GM12878 (cell line): ENCODE measurements around the gene NPBWR2. TPM values are rescaled to one million over a fixed set of nuclear protein-coding genes. Genes with fewer than 3 reads are reported as not detected.
A peak's percentile ranks its signal among the peaks of the same experiment; 100 is the strongest.

Experiments used
- ATAC-seq: fragments of 200-7000 bp; cut with Tn5 transposase; 3 replicates; pipeline ENCODE4 v1.9.1; 2020; ENCODE audit warnings: mild to moderate bottlenecking, moderate library complexity
- Bru-seq: library from RNA; stranded (reverse); fragments of 400-500 nt; gene quantifications from one replicate; lab custom pipeline; 2021; lab: Mats Ljungman, UMichigan
- BruChase-seq, 2 experiments: library from RNA; stranded (reverse); fragments of 400-500 nt; gene quantifications; one replicate each; lab custom pipeline; 2021; lab: Mats Ljungman, UMichigan
- BruUV-seq: library from RNA; stranded (reverse); fragments of 400-500 nt; replicated peaks from 2 replicates; lab custom pipeline; 2021; lab: Mats Ljungman, UMichigan
- CTCF ChIA-PET: fragments of 300-600 bp; sonication (Branson Sonifier 250); formaldehyde crosslinking; extraction: SDS; loops from one replicate; lab custom pipeline; 2021; ENCODE audit warnings: inconsistent platforms; lab: Yijun Ruan, JAX
- POLR2A ChIA-PET: fragments of 350-600 bp; formaldehyde crosslinking; extraction: SDS; loops from one replicate; lab custom pipeline; 2021; ENCODE audit warnings: inconsistent platforms; lab: Charles Lee
- RAD21 ChIA-PET: fragments of 300-600 bp; sonication (Branson Sonifier 250); formaldehyde crosslinking; loops from one replicate; lab custom pipeline; 2023; ENCODE audit warnings: antibody characterized with exemption; ENCODE audit not compliant: unreplicated experiment; lab: Charles Lee
- SMC1A ChIA-PET: fragments of 300-600 bp; sonication (Branson Sonifier 250); formaldehyde crosslinking; loops from one replicate; lab custom pipeline; 2023; ENCODE audit not compliant: unreplicated experiment, uncharacterized antibody; lab: Charles Lee
- DNase-seq: peaks from one replicate; pipeline ENCODE4 v3.0.0-alpha.2; 2011; ENCODE audit warnings: low read depth, low spot score
- FAIRE-seq: peaks from 3 replicates; lab custom pipeline; 2011; peaks lifted over from hg19 to GRCh38; lab: Jason Lieb, UNC
- H2AFZ ChIP-seq: 2 replicates; pipeline ENCODE4 v1.6.0; 2011; ENCODE audit warnings: low read depth, low read length, control low read depth; ENCODE audit not compliant: control insufficient read depth
- H3K27ac ChIP-seq: 2 replicates; pipeline ENCODE4 v1.5.1; 2011; ENCODE audit warnings: control low read depth; ENCODE audit not compliant: control insufficient read depth, insufficient read depth
- H3K27me3 ChIP-seq, 2 experiments: replicated peaks in 1 of 2; 2 replicates each; pipeline versions ENCODE4 v1.6.0 to v1.6.1; 2011; ENCODE audit warnings: low read length in 1 of 2; ENCODE audit not compliant: control insufficient read depth in 2 of 2, insufficient read depth in 2 of 2
- H3K36me3 ChIP-seq, 2 experiments: 2 replicates each; pipeline ENCODE4 v1.5.1; 2011; ENCODE audit warnings: low read length in 1 of 2; ENCODE audit not compliant: control insufficient read depth in 2 of 2, insufficient read depth in 2 of 2
- H3K4me1 ChIP-seq: 2 replicates; pipeline ENCODE4 v1.6.1; 2011; ENCODE audit warnings: mild to moderate bottlenecking, low read length, moderate library complexity, mixed read lengths; ENCODE audit not compliant: control insufficient read depth, insufficient read depth
- H3K4me2 ChIP-seq: 2 replicates; pipeline ENCODE4 v1.6.0; 2011; ENCODE audit warnings: control low read depth; ENCODE audit not compliant: control insufficient read depth, insufficient read depth
- H3K4me3 ChIP-seq: fragments of 200-600 bp; sonication (generic); 2 replicates; pipeline ENCODE4 v1.5.1; 2016
- H3K79me2 ChIP-seq: 2 replicates; pipeline ENCODE4 v1.6.0; 2011; ENCODE audit warnings: low read length; ENCODE audit not compliant: control insufficient read depth, insufficient read depth
- H3K9ac ChIP-seq: 2 replicates; pipeline ENCODE4 v1.8.0; 2011; ENCODE audit warnings: low read length, control low read depth, mixed read lengths; ENCODE audit not compliant: control insufficient read depth, insufficient read depth
- H3K9me3 ChIP-seq: replicated peaks from 3 replicates; pipeline ENCODE4 v1.5.1; 2011; ENCODE audit warnings: mild to moderate bottlenecking, low read length; ENCODE audit not compliant: control insufficient read depth, insufficient read depth
- H4K20me1 ChIP-seq: 2 replicates; pipeline ENCODE4 v1.6.0; 2011; ENCODE audit not compliant: control insufficient read depth, insufficient read depth
- BHLHE40 ChIP-seq, 2 experiments: fragments of 450-650 bp in 1 of 2; IDR thresholded peaks; 2 replicates each; pipeline ENCODE4 v1.6.1; 2011 to 2017; ENCODE audit warnings: low read depth in 2 of 2, borderline replicate concordance in 1 of 2, improper control_type of control experiment in 1 of 2, low read length in 1 of 2, mild to moderate bottlenecking in 1 of 2
- EP300 ChIP-seq, 2 experiments: fragments of 150-350 bp in 1 of 2; IDR thresholded peaks; 2 replicates each; pipeline ENCODE4 v1.6.1; 2011 to 2012; ENCODE audit warnings: low read depth in 2 of 2, low read length in 2 of 2, borderline replicate concordance in 1 of 2, improper control_type of control experiment in 1 of 2, inconsistent platforms in 1 of 2; ENCODE audit not compliant: control insufficient read depth in 1 of 2
- WGBS: methylation state at CpG from one replicate; pipeline ENCODE4 v1.1.6; 2016; ENCODE audit warnings: low lambda C conversion rate; ENCODE audit not compliant: insufficient replicate concordance, insufficient coverage; ENCODE audit errors: missing lambda C conversion rate; 5-methylcytosine and 5-hydroxymethylcytosine counted together
- in situ Hi-C: fragments of 300-500 bp; cut with MboI; formaldehyde crosslinking; loops from 9 replicates; pipeline ENCODE4 v1.14.3; 2018; ENCODE audit warnings: mixed read lengths
- intact Hi-C: fragments of 100-400 bp; cut with micrococcal nuclease; formaldehyde crosslinking; loops from one replicate; pipeline ENCODE4 v1.14.2; 2022; ENCODE audit not compliant: unreplicated experiment
- long read RNA-seq, 2 experiments: library from polyadenylated mRNA; unstranded; transcript quantifications; one replicate each; pipeline ENCODE4 v2.0.0, GENCODE V29; 2019 to 2020
- polyA minus RNA-seq, 3 experiments: library from RNA; depleted of rRNA, polyadenylated mRNA; stranded (reverse); fragments of >200 nt; gene quantifications; 2 replicates each; pipeline ENCODE4 v1.2.3, GENCODE V29; 2011
- polyA plus RNA-seq, 11 experiments: library from polyadenylated mRNA; depleted of rRNA in 4 of 11; unstranded in 6 of 11; stranded (reverse) in 5 of 11; fragments of >200 nt; fragmentation: Nextera tagmentation in 4 of 11; fragmentation: Illumina TruSeq in 1 of 11; extraction: Ambion mirVana in 4 of 11; extraction: Trizol in 1 of 11; gene quantifications; 1 replicate in 1 of 11; 2 replicates in 10 of 11; pipeline versions ENCODE4 v1.2.1 to v1.2.3, GENCODE V29; 2011 to 2016; ENCODE audit warnings: inconsistent platforms in 2 of 11, missing spikeins in 2 of 11, low read depth in 1 of 11
- total RNA-seq, 4 experiments: library from RNA; depleted of rRNA in 3 of 4; stranded (reverse); fragments of >200 nt in 3 of 4; fragmentation: Illumina TruSeq in 1 of 4; extraction: Trizol in 1 of 4; gene quantifications; 2 replicates each; pipeline versions ENCODE4 v1.2.1 to v1.2.3, GENCODE V29; 2013 to 2021

Gene NPBWR2, protein sequence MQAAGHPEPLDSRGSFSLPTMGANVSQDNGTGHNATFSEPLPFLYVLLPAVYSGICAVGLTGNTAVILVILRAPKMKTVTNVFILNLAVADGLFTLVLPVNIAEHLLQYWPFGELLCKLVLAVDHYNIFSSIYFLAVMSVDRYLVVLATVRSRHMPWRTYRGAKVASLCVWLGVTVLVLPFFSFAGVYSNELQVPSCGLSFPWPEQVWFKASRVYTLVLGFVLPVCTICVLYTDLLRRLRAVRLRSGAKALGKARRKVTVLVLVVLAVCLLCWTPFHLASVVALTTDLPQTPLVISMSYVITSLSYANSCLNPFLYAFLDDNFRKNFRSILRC
- total RNA-seq (2013; cell fraction: nucleolus; rRNA removed) = not detected in 2 replicates
- total RNA-seq (2014; rRNA removed) = not detected in 2 replicates
- not detected in 2 replicates for total RNA-seq (2014; rRNA removed; fragmentation: Illumina TruSeq; extraction: Trizol)
- total RNA-seq (2021) = not detected in 2 replicates
- polyA plus RNA-seq (2011; ENCODE audit: low read depth) = not detected
- not detected in 2 replicates for polyA plus RNA-seq (2011; rRNA removed)
- polyA plus RNA-seq (2011; cell fraction: cytosol; rRNA removed) = not detected in 2 replicates
- polyA plus RNA-seq (2011; cell fraction: nucleus; rRNA removed) = 0.07 TPM in 1 of 2 replicates, not detected in the other
- not detected in 2 replicates for polyA plus RNA-seq (2012)
- not detected in 2 replicates for polyA plus RNA-seq (2014; fragmentation: Illumina TruSeq; extraction: Trizol)
- polyA plus RNA-seq (2014; fragmentation: Nextera tagmentation; extraction: Ambion mirVana) = not detected
- polyA plus RNA-seq (2014; rRNA removed) = not detected in 2 replicates
- not detected for polyA plus RNA-seq (2016; fragmentation: Nextera tagmentation; extraction: Ambion mirVana)
- not detected in 2 replicates for polyA minus RNA-seq (2011; rRNA and poly(A)+ RNA removed)
- polyA minus RNA-seq (2011; cell fraction: cytosol; rRNA and poly(A)+ RNA removed) = not detected in 2 replicates
- 0.24 TPM in 1 of 2 replicates, not detected in the other for polyA minus RNA-seq (2011; cell fraction: nucleus; rRNA and poly(A)+ RNA removed)
- not detected for Bru-seq, nascent RNA
- not detected for BruChase-seq, experiment 1, labeled RNA remaining after a 6-hour chase
- not detected for BruChase-seq, experiment 2, labeled RNA remaining after a 2-hour chase
- long read RNA-seq, experiment 1 = 0 reads
- long read RNA-seq, experiment 2 = 0 reads

DNA sequence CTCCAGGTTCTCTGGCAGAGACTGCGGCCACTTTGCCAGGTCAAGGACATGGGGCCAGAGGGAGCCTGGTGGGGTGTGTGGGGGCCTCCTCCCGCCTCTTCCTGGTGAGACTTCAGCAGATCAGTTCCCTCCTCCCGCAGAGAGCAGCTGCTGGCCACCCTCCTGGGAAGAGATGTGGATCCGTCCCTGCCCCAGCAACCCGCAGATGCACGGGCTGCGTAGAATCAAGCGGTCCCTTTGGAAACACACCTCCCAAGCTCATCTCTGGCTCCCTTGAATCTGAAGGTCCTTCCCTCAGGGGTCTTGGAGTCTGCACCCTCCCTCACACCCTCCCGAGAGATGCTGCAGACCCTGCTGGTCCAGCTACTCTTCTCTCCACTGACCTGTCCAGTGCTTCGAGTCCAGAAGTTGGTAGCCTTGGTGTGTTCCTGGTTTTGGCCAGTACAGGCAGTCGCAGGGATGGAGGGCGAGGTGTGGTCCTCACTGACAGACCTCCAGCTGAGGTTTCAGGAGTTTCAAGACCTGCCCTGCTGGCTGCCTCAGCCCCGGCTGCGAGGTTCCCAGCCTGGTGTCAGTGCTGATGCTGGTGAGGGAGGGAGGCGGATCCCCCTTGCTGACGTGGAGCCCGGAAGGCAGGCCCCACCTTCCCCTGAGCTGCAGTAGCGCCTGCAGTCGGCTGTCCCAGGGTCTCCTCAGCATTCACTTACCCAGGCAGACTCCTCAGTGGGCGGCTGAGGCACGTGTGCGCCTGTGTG lies at the start of gene NPBWR2:
Gene NPBWR2 (minus strand): TSS at position 585 of the 755 bp plus-strand sequence. CDS start 734 bp downstream, outside the sequence.
- Histone ChIP-seq H4K20me1 (no peaks in the 10 kb centered on the region), H3K79me2 (no peaks in the 10 kb centered on the region), H2AFZ (peak within 1 kb of the TSS; percentile 7; the same call in 1 of the 2 replicates), H3K4me1 (no peaks in the 10 kb centered on the region; the same call in 1 of the 2 replicates), H3K4me2 (no peak within 1 kb of the TSS), H3K27ac (no peak within 1 kb of the TSS), H3K27me3 (no peaks in the 10 kb centered on the region; a peak in 2 of 4 replicates), H3K4me3 (no peak within 1 kb of the TSS), H3K9ac (no peak within 1 kb of the TSS), H3K36me3 (no peaks in the 10 kb centered on the region), H3K9me3 (no peaks in the 10 kb centered on the region)
- DNase-seq (no peak), FAIRE-seq (no peak), ATAC-seq (peak; percentile 54)
- CTCF ChIA-PET = interaction anchor here (1.1 to 4.6 kb wide), 4 partner anchors 14 to 179 kb away, joined by 3 to 23 read pairs (median 6); partner anchors contain the start of gene LKAAEAR1
- in situ Hi-C loops (no loop called here), intact Hi-C loops (no loop called here)
- BruUV-seq = no TSS peak
- POLR2A ChIA-PET = no interaction called here
- SMC1A ChIA-PET = interaction anchor here (1.2 kb wide), 1 partner anchor 23 kb away, joined by 3 read pairs; the partner anchor contains the start of gene LKAAEAR1
- TF ChIP-seq BHLHE40 (IDR thresholded peaks at IDR 0.05; ENCODE audit: borderline replicate concordance in 1 of 2, low read depth in 2 of 2, low read length in 1 of 2) (peak; percentile 26 to 81; a peak in 2 of 4 replicates), EP300 (IDR thresholded peaks at IDR 0.05; ENCODE audit: borderline replicate concordance in 1 of 2, control insufficient read depth in 1 of 2, low read depth in 2 of 2, low read length in 2 of 2) (no peak)
- RAD21 ChIA-PET = interaction anchor here (0.9 to 2.3 kb wide), 2 partner anchors 15 to 68 kb away, joined by 3 to 7 read pairs; no protein-coding TSS in a partner anchor
- 36% methylated on average over 22 of the region's 22 CpGs for WGBS
